OCI-LY1 (cell line): ENCODE results near the gene GFOD1.
"Not testable (repeated sequence)": the region's sequence is repeated elsewhere in the genome, so short reads cannot be mapped to it uniquely, and the experiment has no call there.

ENCODE experiments used
- H2AFZ ChIP-seq: fragments of 200-600 bp; sonication (generic), shearing (Covaris generic); 2 replicates; pipeline ENCODE4 v1.6.0; 2014; ENCODE audit warnings: antibody characterized with exemption, mild to moderate bottlenecking, low read length
- H3F3A ChIP-seq: fragments of 200-600 bp; sonication (generic), shearing (Covaris generic); 2 replicates; pipeline ENCODE4 v1.6.0; 2014; ENCODE audit warnings: mild to moderate bottlenecking, antibody characterized with exemption, low read length, moderate library complexity; ENCODE audit not compliant: insufficient read depth
- H3K27ac ChIP-seq: fragments of 200-600 bp; sonication (generic); 2 replicates; pipeline ENCODE4 v1.5.1; 2014; ENCODE audit warnings: low read length, mixed run types, mild to moderate bottlenecking, low read depth; ENCODE audit not compliant: poor library complexity, severe bottlenecking
- H3K27me3 ChIP-seq: fragments of 200-600 bp; sonication (generic); 2 replicates; pipeline ENCODE4 v1.6.0; 2014; ENCODE audit warnings: antibody characterized with exemption, mild to moderate bottlenecking, low read length, moderate library complexity; ENCODE audit not compliant: insufficient read depth
- H3K36me3 ChIP-seq: fragments of 200-600 bp; sonication (generic); 2 replicates; pipeline ENCODE4 v1.6.1; 2014; ENCODE audit warnings: mild to moderate bottlenecking, antibody characterized with exemption, low read length, moderate library complexity, mixed read lengths; ENCODE audit not compliant: insufficient read depth
- H3K4me1 ChIP-seq: fragments of 200-600 bp; sonication (generic); 2 replicates; pipeline ENCODE4 v1.5.1; 2014; ENCODE audit warnings: mild to moderate bottlenecking, low read length, moderate library complexity; ENCODE audit not compliant: insufficient read depth, severe bottlenecking
- H3K4me2 ChIP-seq: fragments of 200-600 bp; sonication (generic), shearing (Covaris generic); 2 replicates; pipeline ENCODE4 v1.6.1; 2014; ENCODE audit warnings: low read length
- H3K4me3 ChIP-seq: fragments of 200-600 bp; sonication (generic); 2 replicates; pipeline ENCODE4 v1.5.1; 2014; ENCODE audit warnings: low read length, low read depth, mild to moderate bottlenecking, mixed read lengths; ENCODE audit not compliant: poor library complexity, severe bottlenecking
- H3K79me2 ChIP-seq: fragments of 200-600 bp; shearing (Covaris generic); 2 replicates; pipeline ENCODE4 v1.6.1; 2016; ENCODE audit warnings: mixed run types, low read length, mixed read lengths; ENCODE audit not compliant: insufficient read depth
- H3K9ac ChIP-seq: fragments of 200-600 bp; sonication (generic), shearing (Covaris generic); 2 replicates; pipeline ENCODE4 v1.6.1; 2014; ENCODE audit warnings: mild to moderate bottlenecking, low read length, mixed read lengths
- H3K9me2 ChIP-seq: fragments of 200-600 bp; sonication (generic), shearing (Covaris generic); 2 replicates; pipeline ENCODE4 v1.6.1; 2014; ENCODE audit warnings: low read depth, mild to moderate bottlenecking, low read length, mixed read lengths
- H3K9me3 ChIP-seq: fragments of 200-600 bp; shearing (Covaris generic); 2 replicates; pipeline ENCODE4 v1.6.1; 2014; ENCODE audit warnings: low read length, mixed read lengths
- H4K20me1 ChIP-seq: fragments of 200-600 bp; sonication (generic), shearing (Covaris generic); 2 replicates; pipeline ENCODE4 v1.6.0; 2016; ENCODE audit warnings: mild to moderate bottlenecking, low read length; ENCODE audit not compliant: insufficient read depth
- EZH2 ChIP-seq: fragments of 200-600 bp; sonication (generic), shearing (Covaris generic); IDR thresholded peaks from 2 replicates; pipeline ENCODE4 v1.8.0; 2017; ENCODE audit warnings: borderline replicate concordance, mixed run types, mild to moderate bottlenecking, antibody characterized with exemption, low read length, moderate library complexity, mixed read lengths
- TF ChIP-seq, protein P1 (sequence below): fragments of 200-600 bp; sonication (generic), shearing (Covaris generic); IDR thresholded peaks from 2 replicates; pipeline ENCODE4 v1.5.1; 2017; ENCODE audit warnings: mild to moderate bottlenecking, antibody characterized with exemption, low read length, moderate library complexity, mixed read lengths

Gene GFOD1

GRCh38 chr6:13434777-13435176 is 52.6 kb downstream of the GFOD1 start:
- TF ChIP-seq, protein P1, sequence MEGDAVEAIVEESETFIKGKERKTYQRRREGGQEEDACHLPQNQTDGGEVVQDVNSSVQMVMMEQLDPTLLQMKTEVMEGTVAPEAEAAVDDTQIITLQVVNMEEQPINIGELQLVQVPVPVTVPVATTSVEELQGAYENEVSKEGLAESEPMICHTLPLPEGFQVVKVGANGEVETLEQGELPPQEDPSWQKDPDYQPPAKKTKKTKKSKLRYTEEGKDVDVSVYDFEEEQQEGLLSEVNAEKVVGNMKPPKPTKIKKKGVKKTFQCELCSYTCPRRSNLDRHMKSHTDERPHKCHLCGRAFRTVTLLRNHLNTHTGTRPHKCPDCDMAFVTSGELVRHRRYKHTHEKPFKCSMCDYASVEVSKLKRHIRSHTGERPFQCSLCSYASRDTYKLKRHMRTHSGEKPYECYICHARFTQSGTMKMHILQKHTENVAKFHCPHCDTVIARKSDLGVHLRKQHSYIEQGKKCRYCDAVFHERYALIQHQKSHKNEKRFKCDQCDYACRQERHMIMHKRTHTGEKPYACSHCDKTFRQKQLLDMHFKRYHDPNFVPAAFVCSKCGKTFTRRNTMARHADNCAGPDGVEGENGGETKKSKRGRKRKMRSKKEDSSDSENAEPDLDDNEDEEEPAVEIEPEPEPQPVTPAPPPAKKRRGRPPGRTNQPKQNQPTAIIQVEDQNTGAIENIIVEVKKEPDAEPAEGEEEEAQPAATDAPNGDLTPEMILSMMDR: no peak
- no peak for TF ChIP-seq EZH2

GRCh38 chr6:13434135-13434775 is 53.1 kb downstream of the GFOD1 start:
- not testable (repeated sequence) for H3K27me3 ChIP-seq, H3K4me2 ChIP-seq, H3K9ac ChIP-seq, H3F3A ChIP-seq, H3K36me3 ChIP-seq, H3K4me3 ChIP-seq, H2AFZ ChIP-seq, H4K20me1 ChIP-seq, H3K9me2 ChIP-seq, H3K9me3 ChIP-seq
- Histone ChIP-seq H3K27ac (peak overlapping the region; percentile 59), H3K4me1 (peaks cover 58% of the 10 kb centered on the region), H3K79me2 (peaks cover 18% of the 10 kb centered on the region)

More at GRCh38 chr6:13434777-13435176, 52.6 kb downstream of the GFOD1 start:
- H3K79me2 ChIP-seq: peaks cover 18% of the 10 kb centered on the region
- H3K4me1 ChIP-seq: peaks cover 53% of the 10 kb centered on the region
- no peaks in the 10 kb centered on the region for H3K9me2 ChIP-seq
- H3K4me3 ChIP-seq: no peak overlapping the region
- no peaks in the 10 kb centered on the region for H3F3A ChIP-seq
- H4K20me1 ChIP-seq: no peaks in the 10 kb centered on the region
- no peaks in the 10 kb centered on the region for H3K9me3 ChIP-seq
- H3K27ac ChIP-seq: no peak overlapping the region
- H3K4me2 ChIP-seq: no peak overlapping the region
- H3K27me3 ChIP-seq: no peaks in the 10 kb centered on the region
- no peak overlapping the region for H3K9ac ChIP-seq
- no peaks in the 10 kb centered on the region for H3K36me3 ChIP-seq
- H2AFZ ChIP-seq: no peak overlapping the region

DNA sequence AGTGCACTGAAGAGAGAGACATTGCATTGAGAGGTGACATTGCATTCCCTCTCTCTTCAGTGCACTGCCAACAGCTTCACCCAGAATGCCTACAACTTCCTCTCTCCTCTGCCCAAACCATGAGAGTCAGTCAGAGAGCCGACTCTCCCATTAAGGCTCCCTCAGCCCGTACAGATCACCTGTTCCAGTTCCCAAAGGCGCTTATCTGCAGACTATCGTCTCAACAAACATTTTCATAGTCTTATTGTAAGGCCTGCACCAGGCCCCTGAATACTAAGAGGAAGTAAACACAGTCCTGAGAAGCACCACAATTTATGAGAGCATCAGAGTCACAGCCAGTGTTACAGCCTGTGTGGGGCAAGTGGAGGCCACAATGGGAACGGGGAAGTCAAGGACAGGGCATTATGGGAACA is 53.7 kb downstream of the GFOD1 start:
- no peak for TF ChIP-seq EZH2
- TF ChIP-seq, protein P1: no peak
- peak overlapping the region; percentile 59 for H3K27ac ChIP-seq
- no peaks in the 10 kb centered on the region for H3K27me3 ChIP-seq
- H3K9me2 ChIP-seq: no peaks in the 10 kb centered on the region
- H3F3A ChIP-seq: 0 out of 2 replicates have a peak, but pooled peaks cover 1% of the 10 kb centered on the region
- no peak overlapping the region for H3K4me3 ChIP-seq
- peaks cover 63% of the 10 kb centered on the region for H3K4me1 ChIP-seq
- no peak overlapping the region for H3K9ac ChIP-seq
- H3K36me3 ChIP-seq: no peaks in the 10 kb centered on the region
- H3K9me3 ChIP-seq: no peaks in the 10 kb centered on the region
- no peak overlapping the region; the same call in 1 of the 2 replicates for H3K4me2 ChIP-seq
- H3K79me2 ChIP-seq: peaks cover 18% of the 10 kb centered on the region
- H4K20me1 ChIP-seq: no peaks in the 10 kb centered on the region
- H2AFZ ChIP-seq: no peak overlapping the region
